NCI-H82 (cell line): ENCODE measurements around the gene CELSR1.
"Not testable (repeated sequence)": the region's sequence is repeated elsewhere in the genome, so short reads cannot be mapped to it uniquely, and the experiment has no call there.

Experiments used
- DNase-seq: peaks from one replicate; lab custom pipeline; 2025; lab: John Stamatoyannopoulos, UW

Gene CELSR1

DNA sequence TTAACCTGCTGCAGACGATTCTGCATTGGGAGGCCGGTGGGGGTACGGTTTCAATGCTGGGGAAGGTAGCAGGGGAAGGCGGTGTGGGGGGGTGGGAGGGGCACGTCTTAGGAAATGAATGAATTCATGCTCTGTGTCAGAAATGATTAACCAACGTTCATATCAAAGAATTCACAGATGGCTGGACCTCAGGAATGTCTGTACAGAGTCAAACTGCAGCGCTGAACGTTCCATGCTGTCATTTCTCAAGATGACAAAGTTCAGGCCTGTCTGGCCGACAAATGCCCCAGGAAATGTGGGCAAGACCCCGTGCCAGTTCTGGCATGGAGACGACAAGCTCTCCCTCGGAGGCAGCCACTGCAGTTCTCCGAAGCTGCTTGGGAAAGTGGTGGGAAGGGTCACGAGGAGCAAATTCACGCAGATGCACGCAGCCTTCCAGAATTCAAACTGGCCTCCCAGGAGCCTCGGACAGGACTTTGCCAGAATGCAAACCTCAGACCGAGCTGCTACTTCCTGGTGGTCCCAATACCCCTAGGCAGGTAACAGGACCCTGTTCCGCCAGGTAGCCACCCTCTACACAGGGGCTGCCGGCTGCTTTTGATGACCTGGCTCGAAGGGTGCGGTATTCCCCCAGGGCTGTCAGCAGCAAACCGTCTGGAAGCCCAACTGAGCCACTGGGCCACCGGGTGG, 120.4 kb downstream of the CELSR1 start:
- no peak for DNase-seq

DNA sequence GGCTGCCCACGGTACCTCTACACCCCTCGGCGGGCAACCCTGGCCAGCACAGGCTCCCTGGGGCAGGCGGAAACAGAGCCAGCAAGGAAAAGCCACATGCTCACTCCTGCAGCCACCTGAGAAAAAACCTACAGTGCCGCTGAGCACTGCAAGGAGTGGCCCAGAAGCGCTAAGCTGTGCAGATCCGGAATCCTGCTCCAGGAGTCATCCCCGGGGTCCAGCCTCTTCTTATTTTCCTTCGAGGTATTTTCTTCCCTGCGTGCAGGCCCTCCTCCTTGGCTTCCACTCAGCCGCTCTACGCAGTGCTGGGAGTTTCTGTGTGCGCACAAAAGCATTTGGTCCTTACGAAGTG, 120.9 kb downstream of the CELSR1 start:
- no peak for DNase-seq

GRCh38 chr22:46415776-46416519, 121.5 kb downstream of the CELSR1 start:
- DNase-seq = no peak

DNA sequence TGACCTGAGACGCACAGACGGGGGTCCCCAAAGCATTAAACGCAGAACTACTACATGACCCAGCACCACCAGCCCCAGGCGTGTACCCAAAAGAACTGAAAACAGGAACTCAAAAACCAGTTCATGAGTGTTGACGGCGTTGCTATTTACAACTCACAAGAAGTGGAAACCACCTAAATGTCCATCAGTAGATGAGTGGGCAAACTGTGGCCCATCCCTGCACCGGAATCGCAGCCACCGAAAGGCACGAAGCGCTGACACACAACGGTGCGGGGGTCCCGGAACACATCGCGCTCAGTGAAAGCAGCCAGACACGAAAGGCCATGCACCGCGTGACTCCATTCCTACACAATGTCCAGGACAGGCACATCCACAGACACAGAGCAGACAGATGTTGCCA, 122.7 kb downstream of the CELSR1 start:
- DNase-seq = no peak

DNA sequence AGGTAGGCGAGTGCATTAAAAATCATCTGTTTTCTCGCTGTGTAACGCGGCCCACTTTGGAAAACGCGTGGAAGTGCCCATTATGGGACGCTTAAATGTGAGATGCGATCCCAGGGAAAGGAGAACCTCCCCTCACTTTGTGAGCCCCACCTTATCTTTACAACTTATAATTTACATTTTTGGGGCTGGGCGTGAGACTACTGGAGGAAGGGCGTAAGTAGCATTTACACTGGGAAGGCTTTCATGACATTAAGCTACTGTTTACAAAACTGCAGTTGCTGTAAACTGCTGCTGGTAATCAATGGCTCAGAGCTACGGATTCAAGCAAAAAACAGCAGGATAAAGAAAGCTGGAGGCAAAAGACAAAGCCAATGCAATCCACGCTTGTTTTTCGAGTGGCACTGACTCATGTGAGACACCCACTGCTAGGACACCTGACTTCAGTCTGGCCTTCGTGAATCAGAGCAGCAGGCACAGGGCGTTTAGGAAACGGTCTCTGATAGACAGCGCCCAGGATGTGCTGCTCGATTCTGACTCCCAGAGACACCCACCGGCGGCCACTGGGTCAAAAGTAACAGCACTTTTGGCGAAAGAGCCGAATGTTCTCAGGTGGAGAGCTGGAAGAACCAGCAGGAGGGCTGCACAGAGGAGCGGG, 123.6 kb downstream of the CELSR1 start:
- no peak for DNase-seq

DNA sequence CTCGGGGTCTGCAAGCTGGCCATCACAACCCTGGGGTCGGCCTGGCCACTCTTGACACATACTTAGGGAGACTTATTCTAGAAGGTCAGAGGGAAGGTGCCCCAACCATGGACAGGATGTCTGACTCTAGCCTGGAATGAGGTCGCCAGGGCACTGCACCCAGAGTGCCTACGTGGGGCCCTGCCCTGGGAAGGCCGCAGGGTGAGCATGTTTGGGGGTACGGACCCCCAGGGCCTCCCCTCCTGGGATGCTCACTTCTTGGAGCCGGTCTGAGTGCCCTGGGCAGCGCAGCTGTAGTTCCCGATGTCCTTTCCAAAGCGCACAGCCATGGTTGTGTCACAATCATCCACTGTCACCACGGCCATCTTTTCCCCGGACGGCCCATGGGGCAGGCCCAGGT, 126.1 kb downstream of the CELSR1 start:
- DNase-seq = no peak

DNA sequence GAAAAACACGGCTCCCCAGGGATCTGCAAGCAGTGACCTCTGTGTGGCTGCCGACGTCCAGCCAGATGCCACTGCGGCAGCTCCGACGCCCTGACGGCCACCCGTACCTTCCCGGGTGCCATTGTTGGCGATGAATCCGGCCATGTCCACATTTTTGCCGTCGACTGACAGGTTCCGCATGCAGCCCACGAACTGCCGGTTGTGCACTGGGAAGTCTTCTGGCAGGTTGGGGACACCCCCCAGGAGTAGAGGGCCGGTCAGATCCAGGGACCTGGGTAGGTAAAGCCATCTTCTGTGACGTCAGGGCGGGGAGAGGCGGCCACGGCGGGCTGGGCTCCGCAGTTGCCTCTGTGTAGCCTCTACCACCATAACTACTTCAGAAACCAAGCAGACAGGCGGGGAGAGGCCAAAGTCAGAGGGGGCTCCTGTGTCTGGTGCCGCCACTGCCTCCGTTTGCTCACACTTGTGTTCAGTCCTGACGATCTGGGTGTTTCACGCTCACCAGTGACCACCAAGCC, 127.1 kb downstream of the CELSR1 start:
- DNase-seq = no peak

GRCh38 chr22:46409631-46410210, 127.7 kb downstream of the CELSR1 start:
- DNase-seq = no peak

DNA sequence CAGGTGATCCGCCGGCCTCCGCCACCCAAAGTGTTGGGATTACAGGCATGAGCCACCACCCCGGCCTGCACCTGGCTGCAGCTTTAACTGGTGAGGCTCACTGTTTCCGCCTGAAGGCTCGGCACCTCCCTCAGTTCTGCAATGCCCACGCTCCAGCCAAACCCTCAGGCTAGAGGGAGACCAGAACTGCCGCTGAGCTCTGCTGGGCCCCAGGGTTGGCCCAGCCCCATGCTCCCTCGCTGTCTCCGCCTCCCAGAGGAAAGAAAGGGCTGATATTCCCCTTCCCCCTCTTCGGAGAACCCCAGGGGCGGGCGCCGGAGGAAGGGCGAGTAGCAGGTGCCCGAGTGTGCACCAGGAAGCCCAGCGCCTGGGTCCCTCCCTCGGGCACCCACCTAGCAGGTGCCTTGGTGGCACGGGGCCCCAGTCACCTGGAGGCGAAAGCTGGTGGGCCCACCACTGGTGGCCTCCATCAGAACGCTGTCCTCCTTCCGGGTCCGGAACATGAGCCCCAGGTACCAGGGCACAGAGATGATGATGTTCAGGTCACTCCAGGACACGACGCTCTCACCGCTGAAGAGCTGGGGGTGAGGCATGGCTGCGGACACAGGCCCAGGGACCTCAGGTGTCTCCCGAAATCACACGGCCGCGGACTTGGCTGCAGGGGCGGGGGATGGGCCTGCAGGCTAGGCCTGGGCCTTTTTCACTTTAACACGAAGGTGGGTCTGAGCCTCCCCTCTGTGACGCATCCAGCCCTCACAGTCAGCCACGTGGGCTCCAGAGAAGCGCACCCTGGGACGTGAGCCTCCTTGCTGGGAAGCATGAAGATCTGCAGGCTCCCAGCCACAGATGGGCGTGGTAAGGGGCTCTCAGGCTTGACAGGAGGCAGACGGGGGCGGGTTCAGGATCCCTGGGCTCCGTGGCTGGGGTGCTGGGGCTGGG, 128.6 kb downstream of the CELSR1 start:
- DNase-seq = no peak

DNA sequence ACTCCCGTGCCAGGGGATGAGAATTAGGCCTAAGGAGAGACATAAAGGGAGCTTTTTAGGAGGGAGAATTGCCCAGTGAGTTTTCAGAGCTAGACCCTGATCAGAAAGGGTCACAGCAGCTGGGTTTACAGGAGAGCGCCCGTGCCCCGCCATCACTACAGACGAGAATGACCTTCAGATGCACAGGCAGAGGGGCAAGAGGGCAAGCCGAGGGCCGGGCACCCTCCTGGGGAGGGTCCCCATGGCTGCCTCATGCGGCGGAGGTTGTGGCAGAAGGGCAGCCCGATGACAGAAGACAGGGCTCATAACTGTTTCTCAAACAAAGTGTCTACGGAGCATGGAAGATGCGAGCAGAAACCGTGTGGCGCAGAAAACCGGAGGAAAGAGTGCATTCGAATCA, 129.7 kb downstream of the CELSR1 start:
- DNase-seq = no peak

GRCh38 chr22:46406791-46407190, 130.6 kb downstream of the CELSR1 start:
- no peak for DNase-seq

GRCh38 chr22:46406349-46406748, 131.1 kb downstream of the CELSR1 start:
- DNase-seq = no peak

DNA sequence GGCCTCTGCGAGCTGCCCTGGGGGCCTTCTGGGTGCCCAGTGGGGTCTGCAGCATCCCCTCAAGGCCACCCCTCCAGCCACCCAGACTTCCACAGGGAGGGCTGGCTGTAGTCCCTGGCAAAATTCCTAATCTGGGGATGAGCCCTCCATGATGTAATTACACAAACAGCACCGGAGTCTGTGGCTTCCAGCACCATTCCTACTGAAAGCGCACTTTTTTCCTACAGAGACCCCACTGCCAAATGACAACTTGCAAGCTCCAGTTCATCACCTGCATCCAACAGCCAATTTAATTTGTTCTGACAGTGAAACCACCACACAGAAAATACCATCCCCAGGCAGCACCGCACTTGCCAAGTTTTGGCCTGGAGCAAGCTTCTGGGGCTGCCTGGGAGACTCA, 131.5 kb downstream of the CELSR1 start:
- no peak for DNase-seq

DNA sequence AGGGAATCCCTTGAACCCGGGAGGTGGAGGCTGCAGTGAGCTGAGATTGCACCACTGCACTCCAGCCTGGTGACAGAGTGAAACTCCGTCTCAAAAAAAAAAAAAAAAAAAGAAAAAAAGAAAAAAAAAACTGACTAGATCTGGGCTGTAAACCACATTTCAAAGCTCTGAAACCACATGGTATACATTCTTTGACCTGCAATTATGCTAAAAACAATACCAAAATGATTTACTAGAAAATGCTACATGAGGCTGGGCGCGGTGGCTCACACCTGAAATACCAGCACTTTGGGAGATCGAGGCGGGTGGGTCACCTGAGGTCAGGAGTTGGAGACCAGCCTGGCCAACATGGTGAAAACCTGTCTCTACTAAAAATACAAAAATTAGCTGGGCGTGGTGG, 133.5 kb downstream of the CELSR1 start:
- not testable (repeated sequence) for DNase-seq

DNA sequence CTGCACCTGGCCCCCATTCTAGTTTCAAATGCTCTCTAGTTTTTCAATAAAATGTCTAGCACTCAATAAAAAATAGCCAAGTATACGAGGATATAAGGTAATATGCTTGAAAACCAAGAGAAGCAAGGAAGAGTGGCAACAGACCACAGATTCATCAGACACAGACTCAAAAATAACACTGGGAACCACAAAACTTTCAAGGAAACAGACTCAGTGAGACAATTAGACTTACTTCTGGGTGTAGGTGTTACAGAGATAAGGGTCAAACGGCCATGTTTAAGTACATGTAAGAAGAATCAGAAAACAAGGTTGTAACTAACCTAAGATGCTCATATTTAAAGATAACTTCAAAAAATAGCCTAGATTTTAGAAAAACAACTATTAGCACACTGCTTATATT, 134.9 kb downstream of the CELSR1 start:
- DNase-seq = no peak

DNA sequence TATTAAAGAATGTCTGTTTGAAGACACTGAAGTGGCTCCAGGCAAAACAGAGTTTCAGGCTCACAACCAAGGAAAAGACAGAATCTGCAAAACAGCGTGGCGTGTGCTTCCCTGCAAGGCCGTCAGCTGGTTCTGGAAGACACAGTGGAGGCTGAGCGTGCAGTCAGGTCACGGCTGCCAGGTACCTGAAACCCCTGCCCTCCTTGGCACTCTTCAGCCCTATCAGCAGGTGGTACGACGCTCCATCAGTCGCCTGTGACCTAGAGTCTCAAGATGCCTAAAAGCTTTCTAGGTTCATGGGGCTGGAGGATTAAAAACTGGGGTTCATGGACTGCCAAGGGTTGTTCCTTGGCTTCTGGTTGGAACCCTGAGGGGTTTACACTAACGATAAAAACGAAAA, 136.1 kb downstream of the CELSR1 start:
- DNase-seq = no peak

- no peak for DNase-seq
Measured at GRCh38 chr22:46399251-46400024, 138.0 kb downstream of the CELSR1 start.

DNA sequence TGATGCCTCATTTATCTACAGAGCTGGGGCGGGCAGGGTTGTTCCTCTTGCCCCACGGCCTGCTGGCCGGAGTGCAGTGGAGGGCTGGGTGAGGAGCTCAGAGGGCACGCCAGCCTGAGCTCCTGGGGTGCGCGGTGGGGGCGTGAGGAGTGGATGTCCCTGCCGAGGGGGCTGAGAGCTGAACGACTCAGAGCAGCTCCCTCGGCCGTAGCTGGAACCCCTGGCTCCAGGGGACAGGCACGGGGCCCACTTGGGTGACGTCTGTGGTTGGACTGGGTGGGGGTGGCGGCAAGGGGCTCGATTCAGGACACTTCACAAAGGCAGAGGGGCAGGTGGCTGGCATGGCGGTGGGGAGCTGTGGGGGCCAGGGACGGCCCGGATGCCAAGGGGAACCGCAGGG, 139.5 kb downstream of the CELSR1 start:
- no peak for DNase-seq

DNA sequence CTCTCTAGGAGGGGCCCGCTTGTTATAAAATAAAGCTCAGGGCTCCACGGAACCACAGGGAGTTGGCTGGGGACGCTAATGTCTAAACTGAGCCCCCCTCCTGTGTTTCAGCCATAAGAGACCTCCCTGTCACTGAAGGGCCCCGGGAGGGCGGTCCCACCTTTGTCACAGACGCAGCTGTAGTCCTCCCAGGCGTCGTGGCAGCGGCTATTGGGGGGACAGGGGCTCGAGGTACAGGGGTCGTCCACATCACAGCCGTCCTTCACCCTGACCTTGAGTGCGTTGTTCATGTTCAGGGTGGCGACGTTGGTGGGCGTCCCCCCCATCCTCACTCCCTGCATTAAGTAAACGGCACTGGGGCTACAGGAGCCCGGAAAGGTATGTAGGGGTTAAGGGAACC, 139.9 kb downstream of the CELSR1 start:
- no peak for DNase-seq

- not testable (repeated sequence) for DNase-seq
Measured at GRCh38 chr22:46397049-46397448, 140.4 kb downstream of the CELSR1 start.

DNA sequence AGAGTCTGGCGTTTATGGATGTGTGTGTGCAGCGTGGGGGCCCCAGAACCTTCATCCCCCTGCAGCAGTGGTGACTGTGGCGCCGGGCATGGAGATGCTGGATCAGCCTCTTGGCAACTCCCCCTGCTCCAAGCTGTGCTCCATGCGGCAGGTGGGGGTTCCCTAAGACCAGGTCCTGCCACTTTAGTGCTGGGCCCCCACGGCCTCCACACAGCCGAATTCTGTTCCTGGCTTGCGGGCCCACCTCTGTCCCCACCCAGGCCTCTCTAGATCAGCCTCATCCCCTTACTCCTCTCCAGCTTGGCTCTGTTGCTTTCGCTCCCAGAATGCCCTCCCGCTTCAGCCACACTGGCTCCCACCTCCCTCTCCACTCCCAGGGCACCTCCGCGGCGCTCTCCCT, 142.3 kb downstream of the CELSR1 start:
- DNase-seq = no peak
